ENCODE results near the gene NRXN3.

NRXN3 gene

DNA sequence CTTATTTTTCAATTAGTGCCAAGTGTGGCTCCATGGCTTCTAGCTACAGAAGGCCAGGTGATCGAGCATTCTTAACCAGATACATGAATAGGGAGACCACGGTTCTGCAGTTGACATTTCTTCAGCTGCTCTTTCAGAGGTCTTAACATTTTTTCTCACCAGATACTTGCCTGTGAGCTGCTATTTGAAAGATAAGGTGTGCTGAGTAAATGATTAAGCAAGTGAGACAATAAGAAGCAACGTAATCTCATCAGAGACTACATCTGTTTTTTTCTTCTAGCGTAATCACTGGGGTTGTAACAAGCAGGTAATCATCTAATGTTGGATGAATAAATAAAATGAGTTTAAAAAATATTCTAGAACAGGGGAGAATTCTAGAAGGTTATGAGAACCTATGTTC is 1128.2 kb downstream of the NRXN3 start:
- CTCF ChIA-PET, result no interaction called here
- Mint-ChIP-seq H3K4me1 (no peaks in the 10 kb centered on the region), H3K27me3 (no peaks in the 10 kb centered on the region), H3K36me3 (no peaks in the 10 kb centered on the region), H3K9me3 (peaks cover 7% of the 10 kb centered on the region), H3K27ac (no peak overlapping the region), H3K4me3 (no peak overlapping the region)
- no peak for DNase-seq

DNA sequence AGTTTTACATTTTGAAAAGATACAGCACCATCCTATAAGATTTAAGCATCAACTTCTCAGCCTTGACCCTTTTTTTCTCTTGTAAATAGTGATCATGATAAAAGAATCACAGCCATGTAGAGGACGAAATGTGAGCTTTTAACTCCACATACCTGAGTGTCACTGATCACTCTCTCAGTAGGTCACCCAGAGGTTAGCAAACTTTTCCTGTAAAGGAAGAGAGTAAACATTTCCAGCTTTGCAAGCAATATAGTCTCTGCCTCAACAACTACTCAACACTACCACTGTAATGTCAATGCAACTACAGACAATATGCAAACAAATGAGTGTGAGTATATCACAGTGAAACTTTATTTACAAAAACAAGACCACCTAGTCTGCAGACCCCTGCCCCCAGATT is 1129.0 kb downstream of the NRXN3 start:
- Mint-ChIP-seq H3K4me3 (no peak overlapping the region), H3K9me3 (peaks cover 7% of the 10 kb centered on the region), H3K27me3 (no peaks in the 10 kb centered on the region)

DNA sequence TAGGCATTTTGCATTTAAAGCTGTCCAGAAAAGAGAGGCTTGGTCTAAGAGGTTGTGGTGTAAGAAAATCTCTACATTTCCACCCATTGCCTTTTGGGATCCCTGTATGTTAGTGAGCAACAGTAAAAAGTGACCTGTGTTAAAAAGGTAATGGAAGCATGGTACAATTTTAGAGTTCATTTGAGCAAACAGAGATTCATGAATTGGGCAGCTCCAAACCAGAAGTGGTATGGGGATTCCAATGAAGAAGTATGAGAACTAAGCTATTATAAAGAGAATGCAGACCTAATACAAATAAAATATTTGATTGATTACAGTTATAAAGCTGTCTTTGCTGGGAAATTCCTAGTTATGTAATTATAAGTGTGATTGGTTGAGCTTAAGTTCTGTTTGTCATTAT is 1134.1 kb downstream of the NRXN3 start:
- Mint-ChIP-seq H3K27me3 (no peaks in the 10 kb centered on the region), H3K27ac (no peak overlapping the region), H3K4me3 (no peak overlapping the region), H3K9me3 (peaks cover 7% of the 10 kb centered on the region), H3K4me1 (no peaks in the 10 kb centered on the region), H3K36me3 (no peaks in the 10 kb centered on the region)
- DNase-seq, result no peak
- CTCF ChIA-PET, result no interaction called here

More for the DNA sequence above, 1129.0 kb downstream of the NRXN3 start:
- CTCF ChIA-PET, result no interaction called here
- no peak for DNase-seq
- no peaks in the 10 kb centered on the region for H3K4me1 Mint-ChIP-seq
- no peaks in the 10 kb centered on the region for H3K36me3 Mint-ChIP-seq
- no peak overlapping the region for H3K27ac Mint-ChIP-seq

DNA sequence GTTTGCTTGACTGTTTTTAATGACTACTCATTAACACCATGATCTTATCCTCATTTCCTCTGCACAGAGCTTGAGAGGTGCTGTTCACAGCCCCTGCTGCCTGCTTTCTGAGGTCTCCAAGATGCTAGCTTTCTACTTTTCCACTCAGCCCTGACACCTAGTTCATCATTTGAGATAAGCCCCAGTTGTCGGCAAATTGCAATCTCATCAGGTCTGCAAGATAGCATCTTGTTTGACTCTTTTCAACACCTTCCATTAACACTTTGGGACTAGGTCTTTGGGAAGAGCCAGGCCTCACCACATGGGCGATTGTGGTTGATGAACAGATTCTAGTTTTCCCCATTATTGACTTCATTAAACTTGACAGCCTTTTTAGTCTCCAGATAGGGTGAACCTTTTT is 1136.4 kb downstream of the NRXN3 start:
- Mint-ChIP-seq H3K27ac (no peak overlapping the region), H3K4me3 (no peak overlapping the region), H3K27me3 (no peaks in the 10 kb centered on the region), H3K9me3 (peaks cover 2% of the 10 kb centered on the region), H3K4me1 (no peaks in the 10 kb centered on the region), H3K36me3 (no peaks in the 10 kb centered on the region)
- DNase-seq, result no peak
- CTCF ChIA-PET, result no interaction called here

DNA sequence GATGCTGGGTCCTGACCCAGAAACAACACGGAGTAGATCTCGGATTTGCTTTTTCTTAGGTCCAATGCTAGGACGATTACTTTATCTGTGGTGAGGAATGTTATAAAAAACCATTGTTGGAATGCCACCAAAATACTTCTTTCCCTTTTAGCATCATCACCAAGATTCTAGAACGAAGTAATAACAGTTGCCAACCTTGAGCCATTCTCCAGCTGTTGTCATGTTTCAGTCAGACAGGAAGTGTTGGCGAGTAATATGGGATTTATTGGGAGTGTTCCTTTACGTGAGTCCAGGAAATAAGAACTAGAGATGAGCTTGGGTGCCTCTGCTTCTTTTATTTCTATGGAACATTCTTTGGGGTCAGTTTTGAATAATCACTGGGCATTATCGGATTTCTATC is 1148.2 kb downstream of the NRXN3 start:
- no peaks in the 10 kb centered on the region for H3K27me3 Mint-ChIP-seq
- H3K4me1 Mint-ChIP-seq, result no peaks in the 10 kb centered on the region
- CTCF ChIA-PET, result no interaction called here
- H3K9me3 Mint-ChIP-seq, result peaks cover 2% of the 10 kb centered on the region
- no peak overlapping the region for H3K27ac Mint-ChIP-seq
- no peaks in the 10 kb centered on the region for H3K36me3 Mint-ChIP-seq
- H3K4me3 Mint-ChIP-seq, result no peak overlapping the region
- DNase-seq, result no peak

DNA sequence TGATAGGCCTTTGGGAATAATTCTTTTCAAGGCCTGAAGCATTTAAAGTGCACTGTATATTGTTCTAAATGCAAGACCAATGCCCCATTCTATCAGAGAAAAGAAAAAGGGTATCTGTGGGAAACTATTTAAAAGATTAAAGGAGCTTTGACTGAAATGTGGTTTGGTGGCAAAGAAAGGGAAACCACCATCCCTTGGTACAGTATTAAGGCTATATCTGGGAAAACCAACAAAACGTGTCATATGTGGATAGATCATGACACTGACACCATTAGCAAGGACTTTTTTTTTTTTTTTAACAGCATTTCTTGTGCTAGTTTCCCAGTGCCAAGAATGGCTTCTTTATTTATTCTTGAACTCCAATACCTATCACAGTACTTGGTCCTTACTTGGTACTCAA is 1150.4 kb downstream of the NRXN3 start:
- DNase-seq, result no peak
- no peaks in the 10 kb centered on the region for H3K4me1 Mint-ChIP-seq
- CTCF ChIA-PET, result interaction anchor here (0.6 kb wide), 1 partner anchor 11 kb away, joined by 3 read pairs; no protein-coding TSS in a partner anchor
- no peaks in the 10 kb centered on the region for H3K9me3 Mint-ChIP-seq
- no peak overlapping the region for H3K27ac Mint-ChIP-seq
- no peak overlapping the region for H3K4me3 Mint-ChIP-seq
- no peaks in the 10 kb centered on the region for H3K27me3 Mint-ChIP-seq
- H3K36me3 Mint-ChIP-seq, result no peaks in the 10 kb centered on the region

DNA sequence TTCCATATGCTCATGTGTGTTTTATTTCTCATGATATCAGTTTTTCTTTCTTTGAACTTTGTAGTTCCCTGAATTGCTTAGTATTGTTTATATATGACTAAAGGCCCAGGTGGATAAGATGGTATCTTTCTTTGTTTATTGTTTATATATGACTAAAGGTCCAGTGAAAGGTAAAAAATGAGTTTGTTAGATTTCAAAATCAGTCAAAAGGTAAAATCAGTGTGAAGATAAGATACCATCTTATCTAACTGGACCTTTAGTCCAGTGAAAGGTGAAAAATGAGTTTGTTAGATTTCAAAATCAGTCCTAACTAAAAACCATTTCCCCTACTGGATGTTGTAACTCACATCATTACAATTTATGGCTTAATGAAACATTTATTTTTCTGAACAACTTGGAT is 1150.9 kb downstream of the NRXN3 start:
- Mint-ChIP-seq H3K27me3 (no peaks in the 10 kb centered on the region), H3K36me3 (no peaks in the 10 kb centered on the region), H3K9me3 (no peaks in the 10 kb centered on the region), H3K27ac (no peak overlapping the region), H3K4me1 (no peaks in the 10 kb centered on the region), H3K4me3 (no peak overlapping the region)
- CTCF ChIA-PET, result no interaction called here
- DNase-seq, result no peak

DNA sequence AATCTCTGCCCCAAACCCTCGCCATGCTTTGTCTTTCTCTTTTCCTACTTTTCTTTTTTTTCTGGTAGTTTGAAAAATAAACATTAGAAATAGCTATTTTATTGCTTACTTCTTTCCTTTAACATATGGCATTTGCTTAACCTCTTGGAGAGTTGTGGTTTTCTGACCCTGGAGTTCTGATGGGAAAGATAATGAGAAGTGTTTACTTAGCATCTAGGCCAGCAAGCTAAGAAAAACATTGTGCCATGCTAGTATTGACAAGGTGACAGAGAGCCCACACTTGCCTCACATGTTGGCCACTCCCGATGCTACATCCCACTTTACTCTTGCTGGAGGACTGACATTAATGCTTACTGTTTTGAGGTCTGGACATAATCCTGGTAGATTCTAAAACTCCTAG is 1154.9 kb downstream of the NRXN3 start:
- Mint-ChIP-seq H3K36me3 (no peaks in the 10 kb centered on the region), H3K4me3 (no peak overlapping the region), H3K27ac (no peak overlapping the region), H3K4me1 (no peaks in the 10 kb centered on the region), H3K9me3 (no peaks in the 10 kb centered on the region), H3K27me3 (no peaks in the 10 kb centered on the region)
- no peak for DNase-seq
- CTCF ChIA-PET, result no interaction called here

DNA sequence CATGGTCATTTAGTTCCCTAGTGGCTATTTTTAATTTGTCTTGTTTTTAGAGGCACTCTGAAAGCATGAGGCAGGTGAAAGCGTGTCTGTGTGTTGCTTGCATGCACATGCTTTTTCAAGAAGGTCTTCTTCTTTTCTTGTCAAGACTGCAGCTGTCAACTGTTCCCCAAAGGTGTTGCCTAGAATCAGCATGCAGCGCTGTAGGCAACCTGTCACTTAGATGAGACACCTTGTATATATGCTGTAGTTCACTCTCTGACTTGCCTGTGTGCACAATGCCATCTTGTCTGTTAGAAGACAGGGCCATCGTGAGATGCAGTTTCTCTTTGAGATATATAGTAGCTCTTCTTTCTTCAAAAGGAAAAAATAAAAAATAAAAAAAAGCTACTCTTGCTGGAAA is 1155.4 kb downstream of the NRXN3 start:
- Mint-ChIP-seq H3K27me3 (no peaks in the 10 kb centered on the region), H3K36me3 (no peaks in the 10 kb centered on the region), H3K27ac (no peak overlapping the region), H3K9me3 (no peaks in the 10 kb centered on the region), H3K4me1 (no peaks in the 10 kb centered on the region), H3K4me3 (no peak overlapping the region)
- no peak for DNase-seq
- CTCF ChIA-PET, result no interaction called here

DNA sequence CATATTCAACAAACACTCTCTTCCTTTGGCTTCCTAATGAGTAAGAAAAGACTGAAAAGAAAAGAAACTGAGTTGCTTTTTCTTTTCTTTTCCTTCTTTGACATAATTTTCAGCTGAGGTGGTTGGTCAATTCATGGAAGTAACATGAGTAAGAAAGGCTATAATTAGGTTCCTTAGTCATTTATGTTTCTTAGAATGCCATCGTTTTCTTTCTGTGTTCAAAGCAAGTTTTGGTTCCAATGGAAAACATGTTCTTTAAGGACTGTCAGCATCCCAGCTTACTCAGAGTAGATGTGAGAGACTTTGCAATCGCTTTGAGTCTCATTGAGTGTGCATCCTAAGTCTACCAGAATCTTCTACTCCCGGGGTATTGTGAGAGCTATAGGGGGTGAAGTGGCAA is 1158.7 kb downstream of the NRXN3 start:
- no peak for DNase-seq
- Mint-ChIP-seq H3K9me3 (no peaks in the 10 kb centered on the region), H3K27ac (no peak overlapping the region), H3K4me3 (no peak overlapping the region), H3K27me3 (no peaks in the 10 kb centered on the region), H3K36me3 (no peaks in the 10 kb centered on the region), H3K4me1 (no peaks in the 10 kb centered on the region)
- CTCF ChIA-PET, result no interaction called here

DNA sequence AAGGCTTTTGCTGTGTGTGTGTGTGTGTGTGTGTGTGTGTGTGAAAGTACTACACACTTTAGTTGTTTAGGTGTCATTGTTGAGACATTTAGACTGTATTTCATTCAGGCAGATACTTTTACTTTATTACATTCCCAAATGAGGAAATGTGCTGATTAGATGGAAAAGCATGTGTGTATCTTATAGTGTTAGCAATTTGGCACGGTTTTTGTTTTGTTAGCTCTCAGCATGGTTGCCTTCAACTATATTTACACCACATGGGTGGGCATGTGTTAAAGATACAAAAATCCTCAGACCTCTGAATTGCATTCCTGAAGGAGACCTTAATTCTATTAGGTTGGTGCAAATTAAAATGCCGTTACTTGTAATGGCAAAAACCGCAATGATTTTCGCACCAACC is 1161.7 kb downstream of the NRXN3 start:
- CTCF ChIA-PET, result interaction anchor here (0.7 kb wide), 1 partner anchor 12 kb away, joined by 3 read pairs; no protein-coding TSS in a partner anchor
- H3K27ac Mint-ChIP-seq, result no peak overlapping the region
- peaks cover 2% of the 10 kb centered on the region for H3K9me3 Mint-ChIP-seq
- no peak for DNase-seq
- H3K27me3 Mint-ChIP-seq, result no peaks in the 10 kb centered on the region
- no peaks in the 10 kb centered on the region for H3K4me1 Mint-ChIP-seq
- H3K4me3 Mint-ChIP-seq, result no peak overlapping the region
- H3K36me3 Mint-ChIP-seq, result no peaks in the 10 kb centered on the region

DNA sequence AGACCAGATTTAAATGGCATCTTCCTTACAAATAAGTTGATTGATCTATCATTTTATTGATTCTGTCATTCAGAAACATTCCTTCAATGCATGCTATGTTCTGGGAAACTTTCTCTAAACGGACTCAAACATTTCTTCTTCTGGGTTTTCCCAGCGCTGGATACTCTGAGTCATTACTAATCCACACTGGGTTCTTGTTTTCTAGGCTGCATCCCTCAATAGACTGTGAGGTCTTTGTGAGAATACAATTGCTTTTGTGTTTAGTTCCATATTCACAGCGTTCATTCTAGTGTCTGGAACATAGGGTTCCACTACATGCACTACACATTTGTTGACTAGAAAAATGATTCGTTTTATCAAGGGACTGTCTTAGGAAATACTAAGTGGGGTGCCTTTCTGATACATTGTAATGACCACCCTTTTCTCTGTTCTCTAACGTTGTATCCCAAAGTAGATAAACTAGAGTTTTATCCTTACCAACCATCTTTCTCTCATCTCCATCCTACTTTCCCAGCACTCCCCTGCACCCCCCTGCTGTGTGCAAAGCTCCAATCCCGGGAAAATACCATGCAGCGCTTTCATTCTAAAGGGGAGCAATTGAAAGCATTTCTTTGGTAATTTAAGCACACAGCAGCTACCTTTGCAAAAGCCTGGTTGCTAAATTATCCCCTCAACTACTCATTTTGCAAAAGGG is 1162.5 kb downstream of the NRXN3 start:
- Mint-ChIP-seq H3K36me3 (no peaks in the 10 kb centered on the region), H3K27me3 (no peaks in the 10 kb centered on the region), H3K4me1 (no peaks in the 10 kb centered on the region), H3K9me3 (peaks cover 2% of the 10 kb centered on the region), H3K27ac (no peak overlapping the region), H3K4me3 (no peak overlapping the region)
- CTCF ChIA-PET, result no interaction called here
- DNase-seq, result no peak

DNA sequence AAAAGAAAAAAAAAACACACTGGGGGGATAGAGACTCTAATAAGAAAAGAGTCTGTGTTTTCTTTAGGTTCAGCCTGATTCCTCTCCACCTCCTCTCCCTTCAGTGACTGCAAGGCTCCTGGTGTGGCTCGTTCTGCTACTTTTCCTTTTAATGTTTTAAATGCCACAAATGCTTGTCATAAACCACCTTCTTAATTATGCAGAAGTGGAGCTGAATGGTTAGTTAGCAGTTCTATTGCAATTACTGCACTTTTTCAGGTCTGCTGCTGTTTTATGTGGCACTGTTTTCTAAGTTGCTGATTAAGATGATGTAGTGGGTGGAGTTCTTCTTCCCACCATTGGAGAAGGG is 1163.0 kb downstream of the NRXN3 start:
- CTCF ChIA-PET, result no interaction called here
- Mint-ChIP-seq H3K4me1 (no peaks in the 10 kb centered on the region), H3K4me3 (no peak overlapping the region), H3K27me3 (no peaks in the 10 kb centered on the region), H3K9me3 (peaks cover 2% of the 10 kb centered on the region), H3K27ac (no peak overlapping the region), H3K36me3 (no peaks in the 10 kb centered on the region)
- no peak for DNase-seq

DNA sequence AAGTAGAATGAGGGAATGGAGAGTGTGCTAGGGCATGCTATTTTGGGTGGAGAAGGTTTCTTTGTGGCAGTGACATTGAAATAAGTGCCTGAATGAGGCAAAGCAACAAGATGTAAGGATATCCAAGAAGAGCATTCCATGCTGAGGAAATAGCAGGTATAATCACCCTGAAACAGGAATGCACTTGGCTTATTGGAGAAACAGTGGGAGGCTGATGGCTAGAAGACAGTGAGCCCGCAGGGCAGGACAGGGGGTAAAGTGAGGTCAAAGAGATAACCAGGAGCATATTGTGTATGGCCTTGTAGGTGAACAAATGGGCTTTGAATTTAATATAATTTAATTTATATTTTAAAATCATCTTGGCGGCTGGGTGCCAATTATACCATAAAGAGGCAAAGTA is 1164.1 kb downstream of the NRXN3 start:
- no peak for DNase-seq
- Mint-ChIP-seq H3K4me3 (no peak overlapping the region), H3K9me3 (peaks cover 2% of the 10 kb centered on the region), H3K4me1 (no peaks in the 10 kb centered on the region), H3K36me3 (no peaks in the 10 kb centered on the region), H3K27ac (no peak overlapping the region), H3K27me3 (no peaks in the 10 kb centered on the region)
- CTCF ChIA-PET, result no interaction called here

DNA sequence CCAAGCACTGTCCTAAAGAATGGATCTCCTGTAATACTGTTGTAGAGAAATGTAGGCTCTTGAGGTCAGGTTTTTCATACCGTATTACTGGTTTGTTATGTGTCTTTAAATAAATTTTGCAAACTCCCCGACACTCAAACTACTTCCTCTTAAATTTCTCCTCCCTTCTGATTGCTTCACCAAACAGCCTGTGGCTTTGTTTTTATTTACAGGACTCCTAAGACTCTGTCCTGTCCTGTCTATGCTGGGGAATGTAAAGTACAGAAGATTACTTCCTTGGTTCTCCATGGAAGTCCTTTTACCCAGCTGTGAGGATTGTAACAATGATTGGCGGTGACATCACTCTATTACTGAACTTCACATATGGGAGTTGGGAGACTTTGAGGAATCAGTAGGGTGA is 1167.6 kb downstream of the NRXN3 start:
- no peak overlapping the region for H3K27ac Mint-ChIP-seq
- H3K9me3 Mint-ChIP-seq, result peaks cover 2% of the 10 kb centered on the region
- H3K27me3 Mint-ChIP-seq, result no peaks in the 10 kb centered on the region
- CTCF ChIA-PET, result no interaction called here
- no peak for DNase-seq
- H3K4me3 Mint-ChIP-seq, result no peak overlapping the region
- no peaks in the 10 kb centered on the region for H3K4me1 Mint-ChIP-seq
- no peaks in the 10 kb centered on the region for H3K36me3 Mint-ChIP-seq

DNA sequence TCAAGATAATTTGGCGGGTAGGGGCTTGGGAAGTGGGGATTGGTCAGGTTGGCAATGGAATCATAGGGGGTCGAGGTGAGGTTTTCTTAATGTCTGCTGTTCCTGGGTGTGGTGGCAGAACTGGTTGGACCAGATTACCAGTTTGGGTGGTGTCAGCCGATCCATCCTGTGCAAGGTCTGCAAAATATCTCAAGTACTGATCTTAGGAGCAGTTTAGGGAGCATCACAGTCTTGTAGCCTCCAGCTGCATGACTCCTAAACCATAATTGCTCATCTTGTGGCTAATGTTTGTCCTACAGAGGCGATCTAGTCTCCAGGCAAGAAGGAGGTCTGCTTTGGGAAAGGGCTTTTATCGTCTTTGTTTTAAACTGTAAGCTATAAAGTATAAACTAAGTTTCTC is 1172.8 kb downstream of the NRXN3 start:
- no peaks in the 10 kb centered on the region for H3K4me1 Mint-ChIP-seq
- no peaks in the 10 kb centered on the region for H3K27me3 Mint-ChIP-seq
- no peak for DNase-seq
- CTCF ChIA-PET, result no interaction called here
- no peaks in the 10 kb centered on the region for H3K36me3 Mint-ChIP-seq
- no peak overlapping the region for H3K27ac Mint-ChIP-seq
- H3K9me3 Mint-ChIP-seq, result no peaks in the 10 kb centered on the region
- no peak overlapping the region for H3K4me3 Mint-ChIP-seq
